CD4-positive, alpha-beta T cell treated with Interleukin-15 for 4 hours (primary cell): ENCODE results near the gene PRF1.
"Not testable (repeated sequence)": the region's sequence is repeated elsewhere in the genome, so short reads cannot be mapped to it uniquely, and the experiment has no call there.

Source experiments
- DNase-seq: peaks from one replicate; pipeline ENCODE4 v3.0.0-alpha.2; 2020; ENCODE audit warnings: low spot score

PRF1 gene

DNA sequence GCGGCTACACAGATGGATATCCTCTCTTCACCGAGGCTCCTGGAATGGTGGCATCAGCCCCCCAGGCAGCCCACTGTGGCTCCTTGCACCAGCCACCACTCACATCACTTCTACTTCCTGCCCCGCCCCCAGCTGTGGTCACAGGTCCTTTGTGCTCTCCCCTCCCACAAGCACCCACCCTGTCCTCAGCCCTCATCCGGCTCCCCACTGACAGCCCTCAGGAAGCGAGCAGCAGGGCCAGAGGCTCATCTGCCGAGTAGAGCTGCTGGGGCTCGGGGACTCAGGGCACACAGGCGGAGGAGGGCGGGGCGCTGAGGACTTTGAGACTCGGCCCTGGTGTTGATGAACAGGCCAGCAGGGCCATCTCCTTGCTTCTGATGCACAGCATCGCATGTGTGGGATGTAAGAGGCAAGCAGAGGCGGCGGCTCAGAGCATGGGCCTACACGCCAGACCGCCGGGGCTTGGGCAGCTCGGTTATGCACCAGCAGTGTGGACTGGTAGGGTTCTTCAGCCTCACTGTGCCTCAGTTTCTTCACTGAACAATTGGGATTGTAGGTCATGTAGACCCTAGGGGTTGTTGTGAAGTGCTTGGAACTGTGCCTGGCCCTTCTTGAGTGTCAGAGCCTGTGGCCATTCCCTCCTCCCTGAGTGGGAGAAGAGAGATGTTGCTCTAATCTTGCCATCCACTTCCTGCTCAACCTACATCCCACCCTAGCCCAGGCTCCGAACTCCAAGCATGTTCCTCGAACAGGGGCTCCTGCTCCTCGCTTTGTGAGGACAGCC is at the start of gene PRF1:
Gene PRF1 (minus strand): TSS at position 77 of the 784 bp plus-strand sequence. CDS start 1,839 bp downstream, outside the sequence.
- peak; percentile 81 for DNase-seq

DNA sequence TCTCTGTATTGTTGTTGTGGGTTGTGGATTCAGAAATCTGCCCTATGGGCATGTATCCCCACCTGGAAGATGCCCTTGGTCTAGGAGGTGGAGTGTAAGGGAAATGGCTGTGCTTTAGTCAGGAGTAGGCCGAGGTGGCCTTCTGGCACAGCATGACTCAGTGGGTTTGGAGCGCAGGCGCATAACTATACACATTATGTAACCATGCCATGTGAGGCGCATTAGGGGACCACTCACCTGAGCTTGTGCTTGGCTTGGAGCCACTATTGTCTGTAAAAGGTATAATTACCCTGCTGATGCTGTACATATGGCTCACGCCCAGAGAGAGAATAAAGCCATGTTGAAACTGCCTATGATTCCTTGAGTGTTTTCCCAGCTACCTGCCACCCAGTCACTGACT is 49.1 kb upstream of the PRF1 start:
- no peak for DNase-seq

DNA sequence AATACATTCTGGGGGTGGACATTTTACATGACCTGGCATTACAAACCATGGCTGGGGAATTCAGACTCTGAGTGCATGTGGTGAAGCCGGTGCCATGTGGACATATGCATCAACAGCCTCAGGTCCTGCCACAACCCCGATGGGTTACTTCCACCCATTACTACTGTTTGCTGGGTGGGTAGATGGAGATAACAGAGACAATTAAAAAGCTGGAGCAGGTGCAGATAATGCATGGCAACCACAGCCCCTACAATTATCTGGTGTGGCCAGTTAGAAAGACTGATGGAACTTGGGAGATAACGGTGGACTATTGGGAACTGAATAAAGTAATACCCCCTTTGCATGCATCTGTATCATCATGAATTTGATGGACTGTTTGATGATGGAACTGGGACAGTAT is 48.2 kb upstream of the PRF1 start:
- DNase-seq: no peak

DNA sequence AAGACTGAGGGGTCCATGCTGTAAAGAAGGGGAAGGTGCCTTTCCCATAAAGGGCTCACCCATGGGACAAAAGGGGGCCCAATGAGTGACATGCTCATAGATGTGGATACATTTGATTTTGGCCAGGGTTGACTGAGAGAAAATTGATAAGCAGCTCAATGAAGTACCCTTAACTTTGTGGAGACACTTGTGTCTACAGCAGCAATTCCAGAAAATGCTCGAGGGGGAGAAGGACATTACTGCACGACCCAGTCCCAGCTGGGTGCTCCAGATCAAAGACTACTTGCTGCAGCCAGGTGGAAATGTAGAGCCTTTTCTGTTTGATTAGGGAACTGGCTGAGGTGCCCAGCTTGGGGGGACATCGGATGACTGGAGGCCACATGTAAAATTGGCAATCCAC is 47.6 kb upstream of the PRF1 start:
- DNase-seq: no peak

DNA sequence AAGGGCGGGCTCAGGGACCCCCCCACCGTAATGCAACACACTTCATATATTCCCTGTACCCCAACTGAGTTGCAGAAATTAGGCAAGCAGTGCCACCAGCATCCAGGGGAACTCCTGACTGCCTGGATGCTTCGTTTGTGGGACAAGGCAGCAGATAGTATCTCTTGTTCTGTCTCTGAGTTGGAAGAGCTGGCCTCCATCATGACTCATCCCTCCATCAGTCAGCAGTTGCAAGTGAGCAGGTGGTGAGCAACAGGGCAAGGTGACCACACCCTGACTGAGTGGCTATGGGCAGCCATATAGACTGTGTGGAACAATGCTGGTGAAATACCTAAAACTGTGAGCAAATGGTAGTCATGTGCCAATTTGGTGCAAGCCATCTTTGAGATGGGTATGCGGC is 47.0 kb upstream of the PRF1 start:
- DNase-seq: no peak

DNA sequence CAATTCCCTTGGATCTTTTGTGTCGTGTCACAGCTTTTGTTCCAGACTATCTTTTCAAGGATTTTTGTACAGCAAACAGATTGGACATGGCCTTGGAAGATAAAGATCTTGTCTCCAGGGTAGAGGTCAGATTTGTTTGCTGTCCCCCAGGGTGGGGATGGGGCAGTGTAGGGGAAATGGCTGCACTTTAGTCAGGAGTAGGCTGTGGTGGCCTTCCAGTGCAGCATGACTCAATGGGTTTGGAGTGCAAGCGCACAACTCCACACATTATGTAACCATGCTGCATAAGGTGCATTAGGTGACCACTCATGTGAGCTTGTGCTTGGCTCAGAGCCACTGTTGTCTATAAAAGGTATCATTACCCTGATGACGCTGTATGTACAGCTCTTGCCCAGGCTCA is 45.9 kb upstream of the PRF1 start:
- DNase-seq: no peak

DNA sequence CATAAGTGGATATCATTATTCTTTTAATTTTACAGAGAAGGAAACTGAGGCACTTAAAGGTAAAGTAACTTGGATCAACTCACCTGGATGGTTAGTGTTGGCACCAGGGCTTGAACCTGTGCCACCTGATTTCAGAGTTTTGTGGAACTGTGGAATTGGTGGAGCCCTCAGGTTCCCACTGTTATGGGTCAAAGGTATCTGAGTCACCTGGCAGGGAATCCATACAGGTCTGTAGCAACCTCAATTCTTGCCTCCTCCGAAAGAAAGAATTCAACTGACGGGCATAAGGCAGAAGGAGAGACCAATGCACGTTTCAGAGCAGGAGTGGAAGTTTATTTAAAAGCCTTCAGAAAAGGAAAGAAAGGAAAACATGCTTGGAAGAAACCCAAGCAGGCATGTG is 44.5 kb upstream of the PRF1 start:
- no peak for DNase-seq

DNA sequence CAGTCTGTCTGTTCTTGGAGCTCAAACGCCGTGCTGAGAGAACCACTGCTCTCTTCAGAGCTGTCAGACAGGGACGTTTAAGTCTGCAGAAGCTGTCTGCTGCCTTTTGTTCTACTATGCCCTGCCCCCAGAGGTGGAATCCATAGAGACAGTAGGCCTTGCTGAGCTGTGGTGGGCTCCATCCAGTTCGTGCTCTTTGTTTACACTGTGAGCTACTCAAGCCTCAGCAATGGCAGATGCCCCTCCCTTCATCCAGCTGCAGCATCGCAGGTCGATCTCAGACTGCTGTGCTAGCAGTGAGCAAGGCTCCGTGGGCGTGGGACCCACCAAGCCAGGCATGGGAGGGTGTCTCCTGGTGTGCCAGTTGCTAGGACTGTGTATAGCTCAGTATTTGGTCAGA is 42.4 kb upstream of the PRF1 start:
- not testable (repeated sequence) for DNase-seq

DNA sequence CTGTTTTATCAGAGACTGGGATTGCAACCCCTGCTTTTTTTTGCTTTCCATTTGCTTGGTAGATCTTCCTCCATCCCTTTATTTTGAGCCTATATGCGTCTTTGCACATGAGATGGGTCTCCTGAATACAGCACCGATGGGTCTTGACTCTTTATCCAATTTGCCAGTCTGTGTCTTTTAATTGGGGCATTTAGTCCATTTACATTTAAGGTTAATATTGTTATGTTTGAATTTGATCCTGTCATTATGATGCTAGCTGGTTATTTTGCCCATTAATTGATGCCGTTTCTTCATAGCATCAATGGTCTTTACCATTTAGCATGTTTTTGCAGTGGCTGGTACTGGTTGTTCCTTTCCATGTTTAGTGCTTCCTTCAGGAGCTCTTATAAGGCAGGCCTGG is 40.7 kb upstream of the PRF1 start:
- not testable (repeated sequence) for DNase-seq

DNA sequence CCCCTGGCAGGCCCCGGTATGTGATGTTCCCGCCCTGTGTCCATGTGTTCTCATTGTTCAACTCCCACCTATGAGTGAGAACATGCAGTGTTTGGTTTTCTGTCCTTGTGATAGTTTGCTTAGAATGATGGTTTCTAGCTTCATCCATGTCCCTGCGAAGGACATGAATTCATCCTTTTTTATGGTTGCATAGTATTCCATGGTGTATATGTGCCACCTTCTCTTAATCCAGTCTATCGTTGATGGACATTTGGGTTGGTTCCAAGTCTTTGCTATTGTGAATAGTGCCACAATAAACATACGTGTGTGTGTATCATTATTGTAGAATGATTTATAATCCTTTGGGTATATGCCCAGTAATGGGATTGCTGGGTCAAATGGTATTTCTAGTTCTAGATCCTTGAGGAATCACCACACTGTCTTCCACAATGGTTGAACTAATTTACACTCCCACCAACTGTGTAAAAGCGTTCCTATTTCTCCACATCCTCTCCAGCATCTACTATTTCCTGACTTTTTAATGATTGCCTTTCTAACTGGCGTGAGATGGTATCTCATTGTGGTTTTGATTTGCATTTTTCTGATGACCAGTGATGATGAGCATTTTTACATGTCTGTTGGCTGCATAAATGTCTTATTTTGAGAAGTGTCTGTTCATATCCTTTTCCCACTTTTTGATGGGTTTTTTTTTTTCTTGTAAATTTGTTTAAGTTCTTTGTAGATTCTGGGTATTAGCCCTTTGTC is 37.3 kb upstream of the PRF1 start:
- DNase-seq: not testable (repeated sequence)

DNA sequence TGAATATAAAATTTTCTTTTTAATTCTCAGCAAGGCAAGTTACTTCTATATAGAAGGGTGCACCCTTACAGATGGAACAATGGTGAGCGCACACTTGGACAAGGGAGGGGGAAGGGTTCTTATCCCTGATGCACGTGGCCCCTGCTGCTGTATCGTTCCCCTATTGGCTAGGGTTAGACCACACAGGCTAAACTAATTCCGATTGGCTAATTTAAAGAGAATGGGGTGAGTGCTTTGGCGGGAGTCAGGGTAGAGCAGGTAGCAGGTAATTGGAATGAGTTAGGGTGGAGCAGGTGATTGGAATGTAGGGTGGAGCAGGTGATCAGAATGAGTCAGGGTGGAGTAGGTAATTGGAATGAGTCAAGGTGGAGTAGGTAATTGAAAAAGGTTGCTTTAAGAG is 32.0 kb upstream of the PRF1 start:
- not testable (repeated sequence) for DNase-seq

DNA sequence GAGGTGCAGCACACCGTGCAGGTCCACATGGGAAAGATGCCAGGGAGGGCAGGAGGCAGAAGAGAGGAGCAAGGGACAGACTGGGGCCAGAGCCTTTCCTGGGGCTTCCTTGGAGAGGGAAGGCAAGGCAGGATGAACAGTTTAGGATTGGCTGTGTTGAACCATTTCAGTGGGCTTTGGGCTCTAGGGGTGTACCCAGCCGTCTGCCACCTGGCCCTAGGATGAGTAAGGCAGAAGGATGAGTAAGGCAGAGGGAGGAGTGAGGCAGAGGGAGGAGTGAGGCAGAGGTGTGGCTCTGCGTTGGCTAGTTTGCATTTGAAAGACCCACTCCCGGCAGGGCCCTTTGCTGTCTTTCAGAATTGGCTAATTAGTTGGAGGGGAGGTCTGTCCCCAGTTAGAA is 31.5 kb upstream of the PRF1 start:
- DNase-seq: no peak

DNA sequence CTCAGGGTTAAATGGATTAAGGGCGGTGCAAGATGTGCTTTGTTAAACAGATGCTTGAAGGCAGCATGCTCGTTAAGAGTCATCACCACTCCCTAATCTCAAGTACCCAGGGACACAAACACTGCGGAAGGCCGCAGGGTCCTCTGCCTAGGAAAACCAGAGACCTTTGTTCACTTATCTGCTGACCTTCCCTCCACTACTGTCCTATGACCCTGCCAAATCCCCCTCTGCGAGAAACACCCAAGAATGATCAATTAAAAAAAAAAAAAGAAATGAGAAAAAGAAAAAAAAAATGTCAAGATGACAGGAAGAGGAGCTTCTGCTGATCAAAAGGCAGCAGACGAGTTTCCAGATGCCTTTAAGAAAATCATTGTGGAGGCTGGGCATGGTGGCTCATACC is 29.2 kb upstream of the PRF1 start:
- not testable (repeated sequence) for DNase-seq

DNA sequence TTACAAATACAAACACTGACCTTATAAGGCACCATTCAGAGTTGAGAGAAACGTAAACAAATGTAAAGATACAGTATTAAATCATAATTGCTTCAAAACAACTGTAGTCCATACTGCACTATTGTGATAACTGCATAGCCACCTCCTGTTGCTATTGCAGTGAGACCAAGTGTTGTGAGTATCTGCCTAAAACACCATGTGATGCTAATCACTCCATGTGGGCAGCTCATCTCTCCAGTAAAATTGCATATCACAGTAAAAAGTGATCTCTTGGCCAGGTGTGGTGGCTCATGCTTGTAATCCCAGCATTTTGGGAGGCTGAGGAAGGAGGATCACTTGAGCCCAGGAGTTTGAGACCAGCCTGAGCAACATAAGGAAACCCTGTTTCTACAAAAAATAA is 26.8 kb upstream of the PRF1 start:
- DNase-seq: no peak

DNA sequence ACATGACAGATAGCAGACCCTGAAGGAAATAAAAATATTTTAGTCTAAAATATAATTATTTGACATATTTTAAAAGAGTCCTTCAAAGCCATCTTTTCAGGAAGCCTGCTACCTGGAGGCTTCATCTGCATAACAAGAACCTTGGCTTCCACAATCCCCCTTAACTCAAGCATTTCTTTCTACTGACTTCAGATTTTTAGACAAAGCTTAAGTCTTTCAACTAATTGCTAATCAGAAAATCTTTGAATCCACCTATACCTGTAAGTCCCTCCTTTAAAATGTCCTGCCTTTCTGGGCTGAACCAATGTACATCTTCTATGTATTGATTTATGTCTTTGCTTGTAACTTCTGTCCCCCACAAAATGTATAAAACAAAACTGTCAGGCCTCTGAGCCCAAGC is 23.5 kb upstream of the PRF1 start:
- DNase-seq: no peak

DNA sequence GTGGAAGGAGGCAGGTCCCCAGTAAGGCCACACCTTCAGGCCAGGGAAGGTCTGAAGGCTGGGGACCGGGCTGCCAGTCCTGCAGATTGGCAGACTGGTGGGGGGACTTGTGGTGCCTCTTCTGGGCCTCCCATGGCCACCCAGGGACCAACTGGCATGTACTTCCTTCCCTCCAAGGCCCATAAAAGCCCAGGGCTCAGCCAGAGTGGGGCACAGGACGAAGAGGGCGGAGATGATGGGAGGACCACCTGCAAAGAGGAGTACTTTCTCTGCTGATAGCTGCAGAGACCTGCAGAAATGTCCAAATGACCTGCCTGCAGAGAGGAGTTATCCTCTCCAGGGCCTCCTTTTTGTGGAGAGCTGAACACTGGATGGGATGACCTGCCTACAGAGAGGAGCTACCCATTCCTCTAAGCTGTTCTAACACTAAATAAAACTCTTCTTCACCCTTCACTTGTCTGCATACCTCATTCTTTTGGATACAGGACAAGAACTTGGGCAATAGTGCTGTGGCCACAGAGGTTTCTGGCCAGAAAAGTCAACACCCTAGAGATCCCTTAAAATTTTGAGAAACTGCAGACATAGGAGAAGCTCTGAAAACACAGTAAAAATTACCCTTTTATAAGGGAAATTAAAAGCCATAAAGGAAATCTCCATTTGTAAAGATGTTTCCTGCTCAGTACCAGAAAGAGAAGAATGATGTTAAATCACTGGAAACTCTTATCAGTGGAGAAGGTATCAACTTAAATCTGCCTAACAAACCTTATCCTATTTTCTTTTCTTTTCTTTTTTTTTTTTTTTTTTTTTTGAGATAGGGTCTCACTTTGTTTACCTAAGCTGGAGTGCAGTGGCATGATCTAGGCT is 20.7 kb upstream of the PRF1 start:
- DNase-seq: no peak

DNA sequence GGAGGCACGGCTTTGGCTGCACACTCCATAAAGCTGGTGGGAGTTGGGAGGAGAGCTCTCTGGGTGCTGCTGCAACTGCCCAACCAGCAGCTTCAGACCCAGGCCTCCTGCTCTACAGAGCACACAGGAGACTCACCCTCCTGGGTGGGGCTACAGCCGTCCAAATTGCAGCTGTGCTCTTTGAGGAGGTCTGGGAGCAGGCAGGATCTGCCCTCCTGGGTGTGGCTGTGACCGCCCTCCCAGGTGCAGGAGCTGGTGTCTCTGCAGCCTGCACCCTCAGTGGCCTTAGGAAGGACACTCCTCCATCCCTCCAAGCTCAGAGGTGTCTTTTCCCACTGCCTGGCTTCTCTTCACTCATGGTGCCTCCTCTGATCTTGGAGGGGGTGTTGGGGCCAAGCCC is 20.0 kb upstream of the PRF1 start:
- DNase-seq: no peak

DNA sequence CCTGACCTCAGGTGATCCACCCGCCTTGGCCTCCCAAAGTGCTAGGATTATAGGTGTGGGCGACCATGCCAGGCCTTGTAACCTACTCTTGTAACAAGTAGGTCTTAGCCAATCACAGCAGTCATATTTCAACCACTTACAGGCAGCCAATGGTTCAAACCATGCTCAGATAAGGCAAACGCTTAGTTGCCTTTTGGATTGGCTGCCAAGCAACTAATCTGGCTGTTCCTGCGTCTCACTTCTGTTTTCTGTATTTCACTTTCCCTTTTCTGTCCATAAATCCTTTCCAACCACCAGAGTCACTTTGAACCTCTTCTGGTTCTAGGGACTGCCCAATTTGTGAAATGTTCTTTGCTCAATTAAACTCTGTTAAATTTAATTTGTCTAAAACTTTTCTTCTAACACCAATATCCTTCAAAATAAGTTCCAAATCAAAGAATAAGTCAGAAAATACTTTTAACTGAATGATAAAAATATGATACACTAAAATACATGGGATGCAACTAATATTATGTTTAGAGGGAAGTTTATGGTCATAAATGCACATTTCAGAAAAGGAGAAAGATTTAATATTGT is 19.1 kb upstream of the PRF1 start:
- DNase-seq: no peak

DNA sequence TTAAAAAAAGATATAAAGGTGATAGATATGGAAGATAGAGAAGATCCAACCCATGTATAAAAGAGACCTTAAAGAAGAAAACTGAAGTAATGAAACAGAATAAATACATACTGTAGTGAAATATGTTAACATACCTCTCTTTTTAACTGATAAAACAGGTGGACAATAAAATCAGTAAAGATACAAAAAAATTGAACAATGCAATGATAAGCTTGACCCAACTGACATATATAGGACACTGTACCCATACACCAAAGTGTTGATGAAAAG is 17.4 kb upstream of the PRF1 start:
- no peak for DNase-seq

DNA sequence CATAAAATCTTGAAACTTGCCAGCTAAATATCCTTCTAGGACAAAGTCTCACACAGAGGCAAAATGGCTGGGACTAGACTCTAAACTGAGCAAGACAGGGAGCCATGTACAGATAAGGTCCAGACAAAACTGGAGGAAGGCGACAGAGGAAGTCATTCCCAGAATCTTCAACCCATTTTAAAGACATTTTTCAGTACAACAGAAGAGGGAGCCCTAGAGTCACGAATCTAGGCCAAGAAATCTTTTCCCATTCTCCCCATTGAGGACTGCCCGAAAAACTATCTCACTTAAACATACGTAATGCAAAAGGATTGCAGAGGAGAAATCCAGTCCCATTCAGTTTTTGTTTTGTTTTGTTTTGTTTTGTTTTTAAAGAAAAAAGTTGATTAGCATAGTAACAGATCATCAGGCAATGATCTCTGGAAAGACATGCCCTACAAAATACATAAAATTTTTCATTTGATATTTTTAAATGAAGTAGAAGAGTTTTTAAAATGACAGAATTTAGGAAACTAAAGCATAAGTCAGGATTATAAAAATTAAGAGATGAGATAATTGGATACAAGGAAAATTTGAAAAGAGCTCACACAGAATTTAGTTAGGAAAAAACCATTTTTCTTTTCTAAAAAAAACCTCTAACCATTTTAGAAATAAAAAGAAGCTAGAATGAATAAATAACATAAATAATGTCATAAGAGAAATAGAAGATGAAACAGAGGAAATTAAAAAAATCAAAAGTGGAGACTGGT is 16.9 kb upstream of the PRF1 start:
- DNase-seq: no peak

DNA sequence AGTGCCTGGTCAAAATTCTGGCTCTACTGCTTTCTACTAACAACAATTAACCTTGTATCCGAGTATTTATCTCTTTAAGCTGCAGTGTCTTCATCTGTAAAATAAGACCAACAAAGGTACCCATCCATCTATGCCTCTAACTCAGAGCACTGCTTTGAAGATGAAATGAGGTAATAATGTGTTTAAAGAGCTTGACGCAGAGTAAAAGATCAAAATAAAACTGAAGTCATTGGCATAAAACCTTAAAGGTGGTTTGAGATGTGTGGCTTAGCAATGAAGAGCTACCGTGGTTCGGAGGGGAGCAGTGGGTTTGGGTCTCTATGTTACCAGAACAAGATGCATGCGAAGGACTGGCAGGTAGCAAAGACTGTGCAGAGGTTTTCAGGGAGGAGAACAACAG is 16.1 kb upstream of the PRF1 start:
- no peak for DNase-seq
